ENCODE measurements around the gene CLMN. TPM values are rescaled to one million over a fixed set of nuclear protein-coding genes. Genes with fewer than 3 reads are reported as not detected.

CLMN gene
- total and polyA plus RNA-seq, 9 of the 15 experiments (the other 6 are each of a cell fraction or from before 2014, with no cell fraction given): 0.01 to 0.18 (median 0.07) TPM; not detected in 4

- TF ChIP-seq E4F1 (CRISPR knock-in tag; IDR thresholded peaks at IDR 0.05; ENCODE audit: borderline replicate concordance) (no peak), CREBBP (IDR thresholded peaks at IDR 0.05; ENCODE audit: low read depth, low read length) (no peak), ZNF551 (CRISPR knock-in tag; IDR thresholded peaks at IDR 0.05) (no peak), FOXJ3 (CRISPR knock-in tag; IDR thresholded peaks at IDR 0.05) (no peak), PURB (CRISPR knock-in tag; IDR thresholded peaks at IDR 0.05; ENCODE audit: low read depth) (no peak)
These were observed 102.3 kb downstream of the CLMN start (continued) for GRCh38 chr14:95217391-95217900.

- Histone ChIP-seq H3K27me3 (ENCODE audit: control insufficient read depth in 2 of 2, insufficient read depth in 2 of 2, low read length in 2 of 2) (peaks cover 5 to 33% of the 10 kb centered on the region in 2 experiments; a peak in 4 of 5 replicates), H3K36me3 (ENCODE audit: control insufficient read depth, insufficient read depth, low read length) (no peaks in the 10 kb centered on the region), H3K79me2 (ENCODE audit: control insufficient read depth, insufficient read depth, low read length) (no peaks in the 10 kb centered on the region), H3K9me3 (replicated peaks; ENCODE audit: control insufficient read depth, insufficient read depth, low read depth, low read length) (no peaks in the 10 kb centered on the region), H3K4me2 (ENCODE audit: insufficient read depth, low read length) (no peak overlapping the region), H2AFZ (ENCODE audit: low read depth, low read length) (no peak overlapping the region), H3K9ac (ENCODE audit: insufficient read depth in 1 of 2, low read depth in 2 of 2, low read length in 2 of 2) (no peak overlapping the region), H3K27ac (ENCODE audit: extremely low read depth, low read depth, low read length) (no peak overlapping the region), H3K9me1 (ENCODE audit: control insufficient read depth, insufficient read depth, low read length) (no peaks in the 10 kb centered on the region), H3K4me1 (replicated peaks in 1 of 2; ENCODE audit: control insufficient read depth in 2 of 2, insufficient read depth in 2 of 2, low read length in 2 of 2) (no peaks in the 10 kb centered on the region), H3K4me3 (no peak overlapping the region), H4K20me1 (replicated peaks; ENCODE audit: control insufficient read depth, insufficient read depth, low read length) (no peaks in the 10 kb centered on the region)
- TF ChIP-seq ILK (tag; IDR thresholded peaks at IDR 0.05; ENCODE audit: borderline replicate concordance, low read depth) (no peak), PBX2 (CRISPR knock-in tag; IDR thresholded peaks at IDR 0.05; ENCODE audit: low read depth) (no peak), PBX2 (tag; conservative IDR thresholded peaks at IDR 0.05; ENCODE audit: low read depth) (no peak), CCAR2 (IDR thresholded peaks at IDR 0.05; ENCODE audit: low read depth, low read length) (no peak), ARID1B (IDR thresholded peaks at IDR 0.05) (no peak), ZNF785 (CRISPR knock-in tag; IDR thresholded peaks at IDR 0.05) (no peak), CEBPB (tag; IDR thresholded peaks at IDR 0.05) (no peak), NFATC3 (IDR thresholded peaks at IDR 0.05) (no peak), SAFB2 (IDR thresholded peaks at IDR 0.05; ENCODE audit: borderline replicate concordance, low read depth, low read length, severe bottlenecking) (no peak), ETV1 (tag; conservative IDR thresholded peaks at IDR 0.05; ENCODE audit: low read depth) (no peak), ARID2 (IDR thresholded peaks at IDR 0.05) (no peak), YBX1 (IDR thresholded peaks at IDR 0.05) (no peak)
- no TSS peak for BruUV-seq (replicated peaks)
- intact Hi-C loops (cut with micrococcal nuclease) (no loop called here), in situ Hi-C loops (cut with MboI) (no loop called here)
- DNase-seq (ENCODE audit: extremely low read depth in 1 of 4, low spot score in 3 of 4): no peak
- FAIRE-seq: no peak
- WGBS (ENCODE audit: insufficient coverage, low coverage, missing lambda C conversion rate): 0% methylated on average over 8 of the region's 8 CpGs
- ChIA-PET CTCF (ENCODE audit: low intra/inter-chr PET ratio) (no interaction called here), POLR2A (no interaction called here)
- no peak for ATAC-seq
These were observed 103.7 kb downstream of the CLMN start for GRCh38 chr14:95216008-95216407.

All from K562 (cell line).